ENCODE results near the gene RAB10.
"Not testable (repeated sequence)": the region's sequence is repeated elsewhere in the genome, so short reads cannot be mapped to it uniquely, and the experiment has no call there.

RAB10 gene

DNA sequence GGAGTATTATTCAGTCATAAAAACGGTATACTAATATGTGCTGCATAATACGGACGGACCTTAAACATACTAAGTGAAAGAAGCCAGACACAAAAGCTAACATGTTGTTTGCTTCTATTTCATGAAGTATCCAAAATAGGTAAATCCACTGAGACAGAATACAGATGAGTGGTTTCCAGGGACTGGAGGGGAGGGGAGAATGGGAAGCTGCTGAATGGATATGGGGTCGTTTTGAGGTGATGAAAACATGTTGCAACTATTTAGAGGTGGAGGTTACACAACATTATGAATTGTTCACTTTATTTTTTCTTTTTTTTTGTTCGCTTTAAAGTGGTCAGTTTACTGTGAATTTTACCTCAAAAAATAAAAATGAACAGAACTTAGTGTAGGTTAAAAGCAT lies 52.9 kb downstream of the RAB10 start:
- TF ChIP-seq ZFX (IDR thresholded peaks at IDR 0.05; ENCODE audit: borderline replicate concordance) (no peak), CTCF (IDR thresholded peaks at IDR 0.05) (no peak)

GRCh38 chr2:26088038-26088643 lies 54.3 kb downstream of the RAB10 start:
- peak; percentile 83 for TF ChIP-seq CTCF (IDR thresholded peaks at IDR 0.05)
- TF ChIP-seq ZFX (IDR thresholded peaks at IDR 0.05; ENCODE audit: borderline replicate concordance) = no peak
- no peak overlapping the region for H3K27ac ChIP-seq

More for the DNA sequence above, 52.9 kb downstream of the RAB10 start:
- H3K27ac ChIP-seq = no peak overlapping the region

- not testable (repeated sequence) for H3K27ac ChIP-seq
Observed at GRCh38 chr2:26088931-26089330, 55.0 kb downstream of the RAB10 start.

DNA sequence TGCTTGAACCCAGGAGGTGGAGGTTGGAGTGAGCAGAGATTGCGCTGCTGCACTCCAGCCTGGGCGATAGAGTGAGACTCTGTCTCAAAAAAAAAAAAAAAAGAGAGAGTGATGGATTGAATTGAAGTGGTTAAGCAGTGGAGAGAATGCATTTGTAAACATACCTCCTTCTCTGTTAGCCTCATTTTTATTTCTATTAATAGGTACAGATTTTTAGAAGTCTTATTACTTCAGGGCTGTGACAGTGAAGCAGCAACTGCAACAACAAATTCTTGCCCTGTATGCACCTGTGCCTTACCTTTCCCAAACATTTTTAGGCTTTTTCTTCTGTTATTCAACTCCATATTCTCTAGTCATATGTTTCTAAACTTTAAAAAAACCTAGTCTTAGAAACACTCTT lies 55.5 kb downstream of the RAB10 start:
- TF ChIP-seq CTCF (IDR thresholded peaks at IDR 0.05) = no peak
- TF ChIP-seq ZFX (IDR thresholded peaks at IDR 0.05; ENCODE audit: borderline replicate concordance) = no peak
- H3K27ac ChIP-seq = no peak overlapping the region

DNA sequence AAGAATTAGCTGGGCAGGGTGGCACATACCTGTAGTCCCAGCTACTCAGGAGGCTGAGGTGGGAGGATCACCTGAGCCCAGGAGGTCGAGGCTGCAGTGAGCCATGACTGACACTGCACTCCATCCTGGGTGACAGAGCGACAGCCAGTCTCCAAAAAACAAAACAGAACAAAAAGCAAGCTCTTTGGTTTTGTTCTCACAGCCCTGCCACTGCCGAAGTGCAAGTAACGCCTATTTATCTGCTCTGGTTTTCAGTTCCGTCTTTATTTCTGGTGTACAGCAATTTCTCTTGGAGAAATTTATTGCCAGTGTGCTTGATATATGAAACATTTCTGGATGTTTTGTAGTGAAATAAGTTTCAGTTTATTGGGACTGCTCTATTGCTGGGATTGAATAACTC lies 61.9 kb downstream of the RAB10 start:
- no peak overlapping the region for H3K27ac ChIP-seq
- no peak for TF ChIP-seq ZFX (IDR thresholded peaks at IDR 0.05; ENCODE audit: borderline replicate concordance)

- H3K27ac ChIP-seq = no peak overlapping the region
Observed at GRCh38 chr2:26099933-26100332, 66.0 kb downstream of the RAB10 start.

DNA sequence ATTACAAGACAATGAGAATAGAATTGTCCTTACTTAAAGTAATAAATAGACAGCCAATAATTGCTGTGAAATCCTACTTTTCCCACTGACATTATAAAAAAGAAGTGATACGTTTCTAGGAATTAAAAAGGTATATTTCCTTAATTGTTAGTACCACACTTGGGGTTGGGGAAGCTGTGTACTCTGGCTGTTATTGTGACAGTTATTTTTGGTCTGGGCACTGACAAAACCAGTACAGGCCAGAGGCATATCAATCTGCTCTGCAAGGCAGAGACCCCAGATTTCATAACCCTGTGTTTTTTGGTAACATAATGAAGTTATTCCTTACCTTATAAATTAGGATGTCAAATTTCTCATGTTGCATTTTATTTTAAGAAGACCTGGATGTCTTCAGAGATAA lies 66.5 kb downstream of the RAB10 start:
- TF ChIP-seq CTCF (IDR thresholded peaks at IDR 0.05) = no peak
- no peak for TF ChIP-seq ZFX (IDR thresholded peaks at IDR 0.05; ENCODE audit: borderline replicate concordance)
- H3K27ac ChIP-seq = no peak overlapping the region

More at GRCh38 chr2:26099933-26100332, 66.0 kb downstream of the RAB10 start:
- TF ChIP-seq CTCF (IDR thresholded peaks at IDR 0.05) (no peak), ZFX (IDR thresholded peaks at IDR 0.05; ENCODE audit: borderline replicate concordance) (no peak)

DNA sequence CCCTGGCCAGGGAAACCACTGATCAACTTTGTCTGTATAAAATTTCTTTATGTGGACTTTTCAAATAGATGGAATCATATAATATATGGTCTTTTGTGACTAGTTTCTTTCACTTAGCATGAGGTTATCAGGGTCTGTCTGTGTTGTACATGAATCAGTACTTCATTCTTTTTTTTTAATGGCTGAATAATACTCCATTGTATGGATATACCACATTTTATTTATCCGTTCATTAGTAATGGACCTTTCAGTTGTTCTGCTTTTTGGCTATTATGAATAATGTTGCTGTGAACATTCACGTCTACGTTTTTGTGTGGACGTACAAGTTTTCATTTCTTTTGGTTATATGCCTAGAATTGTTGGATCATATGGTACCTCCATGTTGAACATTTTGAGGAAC lies 69.9 kb downstream of the RAB10 start:
- TF ChIP-seq ZFX (IDR thresholded peaks at IDR 0.05; ENCODE audit: borderline replicate concordance) (no peak), CTCF (IDR thresholded peaks at IDR 0.05) (no peak)
- no peak overlapping the region for H3K27ac ChIP-seq

GRCh38 chr2:26108701-26109100 lies 74.8 kb downstream of the RAB10 start:
- not testable (repeated sequence) for H3K27ac ChIP-seq
